ENCODE data around the gene MAD2L1BP.

DNA sequence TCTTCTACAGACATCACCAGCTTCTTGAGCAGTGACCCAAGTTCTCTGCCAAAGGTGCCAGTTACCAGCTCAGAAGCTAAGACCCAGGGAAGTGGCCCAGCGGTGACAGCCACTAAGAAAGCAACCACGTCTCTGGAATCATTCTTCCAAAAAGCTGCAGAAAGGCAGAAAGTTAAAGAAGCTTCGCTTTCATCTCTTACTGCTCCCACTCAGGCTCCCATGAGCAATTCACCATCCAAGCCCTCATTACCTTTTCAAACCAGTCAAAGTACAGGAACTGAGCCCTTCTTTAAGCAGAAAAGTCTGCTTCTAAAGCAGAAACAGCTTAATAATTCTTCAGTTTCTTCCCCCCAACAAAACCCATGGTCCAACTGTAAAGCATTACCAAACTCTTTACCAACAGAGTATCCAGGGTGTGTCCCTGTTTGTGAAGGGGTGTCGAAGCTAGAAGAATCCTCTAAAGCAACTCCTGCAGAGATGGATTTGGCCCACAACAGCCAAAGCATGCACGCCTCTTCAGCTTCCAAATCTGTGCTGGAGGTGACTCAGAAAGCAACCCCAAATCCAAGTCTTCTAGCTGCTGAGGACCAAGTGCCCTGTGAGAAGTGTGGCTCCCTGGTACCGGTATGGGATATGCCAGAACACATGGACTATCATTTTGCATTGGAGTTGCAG lies 21.8 kb upstream of the MAD2L1BP start:
- no peak for TF ChIP-seq EZH2 (IDR thresholded peaks at IDR 0.05; ENCODE audit: borderline replicate concordance, low read depth, low read length, poor library complexity, severe bottlenecking)
- TF ChIP-seq, protein P1, sequence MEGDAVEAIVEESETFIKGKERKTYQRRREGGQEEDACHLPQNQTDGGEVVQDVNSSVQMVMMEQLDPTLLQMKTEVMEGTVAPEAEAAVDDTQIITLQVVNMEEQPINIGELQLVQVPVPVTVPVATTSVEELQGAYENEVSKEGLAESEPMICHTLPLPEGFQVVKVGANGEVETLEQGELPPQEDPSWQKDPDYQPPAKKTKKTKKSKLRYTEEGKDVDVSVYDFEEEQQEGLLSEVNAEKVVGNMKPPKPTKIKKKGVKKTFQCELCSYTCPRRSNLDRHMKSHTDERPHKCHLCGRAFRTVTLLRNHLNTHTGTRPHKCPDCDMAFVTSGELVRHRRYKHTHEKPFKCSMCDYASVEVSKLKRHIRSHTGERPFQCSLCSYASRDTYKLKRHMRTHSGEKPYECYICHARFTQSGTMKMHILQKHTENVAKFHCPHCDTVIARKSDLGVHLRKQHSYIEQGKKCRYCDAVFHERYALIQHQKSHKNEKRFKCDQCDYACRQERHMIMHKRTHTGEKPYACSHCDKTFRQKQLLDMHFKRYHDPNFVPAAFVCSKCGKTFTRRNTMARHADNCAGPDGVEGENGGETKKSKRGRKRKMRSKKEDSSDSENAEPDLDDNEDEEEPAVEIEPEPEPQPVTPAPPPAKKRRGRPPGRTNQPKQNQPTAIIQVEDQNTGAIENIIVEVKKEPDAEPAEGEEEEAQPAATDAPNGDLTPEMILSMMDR (conservative IDR thresholded peaks at IDR 0.05; ENCODE audit: low read depth, low read length): no peak
